Measurements from ENCODE around the gene KIF26B.

The KIF26B gene

DNA sequence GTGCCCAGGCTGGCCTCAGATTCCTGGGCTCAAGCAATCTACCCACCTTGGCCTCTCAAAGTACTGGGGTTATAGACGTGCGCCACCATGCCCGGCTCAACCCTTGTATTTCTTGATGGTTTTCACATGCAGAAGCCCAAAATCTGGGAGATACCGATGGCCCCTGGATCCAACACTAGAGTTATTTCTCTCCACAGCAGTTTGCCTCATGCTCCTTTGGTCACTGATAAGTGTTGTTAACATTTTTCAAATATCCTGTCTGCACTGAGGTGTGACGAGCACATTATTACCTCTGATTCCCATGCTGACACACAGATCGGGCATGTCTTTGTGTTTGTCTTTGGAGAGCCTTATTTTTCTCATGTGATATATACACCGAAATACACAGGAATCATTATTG lies 107.0 kb downstream of the KIF26B start:
- no peak overlapping the region for H3K4me3 ChIP-seq (replicated peaks; ENCODE audit: low read depth, low read length)
- no peak for DNase-seq (ENCODE audit: extremely low read depth, low read depth)
- TF ChIP-seq, protein P1, sequence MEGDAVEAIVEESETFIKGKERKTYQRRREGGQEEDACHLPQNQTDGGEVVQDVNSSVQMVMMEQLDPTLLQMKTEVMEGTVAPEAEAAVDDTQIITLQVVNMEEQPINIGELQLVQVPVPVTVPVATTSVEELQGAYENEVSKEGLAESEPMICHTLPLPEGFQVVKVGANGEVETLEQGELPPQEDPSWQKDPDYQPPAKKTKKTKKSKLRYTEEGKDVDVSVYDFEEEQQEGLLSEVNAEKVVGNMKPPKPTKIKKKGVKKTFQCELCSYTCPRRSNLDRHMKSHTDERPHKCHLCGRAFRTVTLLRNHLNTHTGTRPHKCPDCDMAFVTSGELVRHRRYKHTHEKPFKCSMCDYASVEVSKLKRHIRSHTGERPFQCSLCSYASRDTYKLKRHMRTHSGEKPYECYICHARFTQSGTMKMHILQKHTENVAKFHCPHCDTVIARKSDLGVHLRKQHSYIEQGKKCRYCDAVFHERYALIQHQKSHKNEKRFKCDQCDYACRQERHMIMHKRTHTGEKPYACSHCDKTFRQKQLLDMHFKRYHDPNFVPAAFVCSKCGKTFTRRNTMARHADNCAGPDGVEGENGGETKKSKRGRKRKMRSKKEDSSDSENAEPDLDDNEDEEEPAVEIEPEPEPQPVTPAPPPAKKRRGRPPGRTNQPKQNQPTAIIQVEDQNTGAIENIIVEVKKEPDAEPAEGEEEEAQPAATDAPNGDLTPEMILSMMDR (IDR thresholded peaks at IDR 0.05; ENCODE audit: low read depth, low read length, missing control alignments): no peak

DNA sequence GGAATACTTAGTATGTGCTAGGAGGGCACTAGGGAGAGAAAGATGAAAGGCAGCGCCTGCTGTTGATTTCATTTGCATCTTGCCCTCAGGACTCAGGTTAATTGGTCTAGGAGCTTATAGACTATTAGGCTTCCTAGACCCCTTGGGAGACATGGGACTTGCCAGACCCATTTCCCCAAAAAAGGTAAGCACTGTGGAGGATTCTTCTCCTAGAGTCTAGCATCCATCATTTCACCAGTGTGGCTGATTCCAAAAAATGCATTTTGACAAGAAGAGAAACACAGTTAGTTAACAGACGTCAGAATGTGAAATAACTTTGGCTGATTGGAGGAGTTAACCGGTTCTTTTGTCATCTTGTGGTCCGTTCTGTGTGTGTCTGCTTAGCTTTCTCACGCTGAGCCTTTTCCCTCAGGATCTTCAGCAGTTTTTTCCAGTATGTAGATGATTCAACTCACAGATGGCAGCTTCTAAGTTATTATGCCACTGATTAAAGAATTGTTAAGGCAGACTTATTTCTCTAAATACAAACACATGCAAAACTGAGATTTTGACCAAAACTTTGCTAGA lies 108.8 kb downstream of the KIF26B start:
- TF ChIP-seq, protein P1 (IDR thresholded peaks at IDR 0.05; ENCODE audit: low read depth, low read length, missing control alignments): no peak
- H3K4me3 ChIP-seq (replicated peaks; ENCODE audit: low read depth, low read length): no peak overlapping the region
- DNase-seq (ENCODE audit: extremely low read depth, low read depth): no peak

DNA sequence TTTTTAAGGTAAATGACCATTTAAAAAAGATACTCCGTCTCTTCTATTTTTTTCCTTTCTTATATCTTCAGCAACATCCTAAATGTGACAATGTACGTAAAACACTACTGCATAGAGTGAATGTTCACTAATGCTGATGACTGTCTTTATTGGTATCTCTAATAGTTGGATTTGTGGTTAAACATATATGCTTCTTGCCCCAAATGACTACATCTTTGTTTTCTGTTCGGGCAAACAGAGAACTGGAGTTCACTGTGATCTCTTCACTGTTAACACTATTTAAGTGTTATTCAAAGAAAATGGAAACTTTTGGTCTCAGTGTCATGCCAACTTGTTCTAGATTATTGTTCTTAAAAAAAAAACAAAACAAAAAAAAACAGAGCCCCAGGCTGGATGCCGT lies 109.4 kb downstream of the KIF26B start:
- no peak for DNase-seq (ENCODE audit: extremely low read depth, low read depth)
- no peak overlapping the region for H3K4me3 ChIP-seq (replicated peaks; ENCODE audit: low read depth, low read length)

GRCh38 chr1:245266105-245266504 lies 111.3 kb downstream of the KIF26B start:
- TF ChIP-seq, protein P1 (IDR thresholded peaks at IDR 0.05; ENCODE audit: low read depth, low read length, missing control alignments): no peak
- H3K4me3 ChIP-seq (replicated peaks; ENCODE audit: low read depth, low read length): no peak overlapping the region
- DNase-seq (ENCODE audit: extremely low read depth, low read depth): no peak

More for the DNA sequence above, 109.4 kb downstream of the KIF26B start:
- TF ChIP-seq, protein P1 (IDR thresholded peaks at IDR 0.05; ENCODE audit: low read depth, low read length, missing control alignments): no peak

GRCh38 chr1:245270063-245270462 lies 115.3 kb downstream of the KIF26B start:
- TF ChIP-seq, protein P1 (IDR thresholded peaks at IDR 0.05; ENCODE audit: low read depth, low read length, missing control alignments): no peak
- no peak overlapping the region for H3K4me3 ChIP-seq (replicated peaks; ENCODE audit: low read depth, low read length)
- DNase-seq (ENCODE audit: extremely low read depth, low read depth): no peak

DNA sequence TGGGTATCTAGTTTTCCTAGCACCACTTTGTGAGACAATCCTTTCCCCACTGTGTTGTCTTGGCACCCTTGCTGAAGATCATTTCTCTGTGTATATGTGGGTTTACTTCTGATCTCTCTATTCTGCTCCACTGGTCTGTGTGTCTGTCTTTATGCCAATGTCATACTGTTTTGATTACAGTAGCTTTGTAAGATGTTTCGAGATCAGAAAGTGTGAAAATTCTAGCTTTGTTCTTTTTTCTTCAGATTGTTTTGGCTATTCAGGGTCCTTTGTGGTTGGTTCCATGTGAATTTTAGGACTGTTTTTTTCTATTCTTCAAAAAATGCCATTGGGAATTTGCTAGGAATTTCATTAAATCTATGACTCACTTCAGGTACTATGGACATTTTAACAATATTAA lies 116.2 kb downstream of the KIF26B start:
- TF ChIP-seq, protein P1 (IDR thresholded peaks at IDR 0.05; ENCODE audit: low read depth, low read length, missing control alignments): no peak
- H3K4me3 ChIP-seq (replicated peaks; ENCODE audit: low read depth, low read length): no peak overlapping the region
- no peak for DNase-seq (ENCODE audit: extremely low read depth, low read depth)

DNA sequence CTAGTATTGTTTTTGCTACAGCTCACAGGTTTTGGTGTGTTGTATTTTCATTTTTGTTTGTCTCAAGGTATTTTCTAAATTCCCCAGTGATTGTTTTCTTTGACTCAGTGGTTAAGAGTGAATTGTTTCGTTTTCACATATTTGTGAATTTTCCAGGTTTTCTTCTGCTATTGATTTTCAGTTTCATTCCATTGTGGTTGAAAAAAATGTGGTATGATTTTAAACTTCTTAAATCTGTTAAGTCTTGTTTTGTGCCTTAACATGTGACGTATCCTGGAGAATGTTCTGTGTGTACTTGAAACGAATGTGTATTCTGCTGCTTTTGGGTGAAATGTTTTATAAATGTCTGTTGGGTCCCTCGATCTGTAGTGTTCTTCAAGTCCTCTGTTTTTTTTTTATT lies 117.9 kb downstream of the KIF26B start:
- TF ChIP-seq, protein P1 (IDR thresholded peaks at IDR 0.05; ENCODE audit: low read depth, low read length, missing control alignments): no peak
- H3K4me3 ChIP-seq (replicated peaks; ENCODE audit: low read depth, low read length): no peak overlapping the region
- DNase-seq (ENCODE audit: extremely low read depth, low read depth): no peak

All from HFF-Myc (cell line).